Measurements from ENCODE around the gene NOP53. TPM values are rescaled to one million over a fixed set of nuclear protein-coding genes. Genes with fewer than 3 reads are reported as not detected.

Gene NOP53
- total and polyA plus RNA-seq, 2 donors (not counting 3 experiments of a cell fraction or from before 2014, with no cell fraction given): 119 to 150 TPM

DNA sequence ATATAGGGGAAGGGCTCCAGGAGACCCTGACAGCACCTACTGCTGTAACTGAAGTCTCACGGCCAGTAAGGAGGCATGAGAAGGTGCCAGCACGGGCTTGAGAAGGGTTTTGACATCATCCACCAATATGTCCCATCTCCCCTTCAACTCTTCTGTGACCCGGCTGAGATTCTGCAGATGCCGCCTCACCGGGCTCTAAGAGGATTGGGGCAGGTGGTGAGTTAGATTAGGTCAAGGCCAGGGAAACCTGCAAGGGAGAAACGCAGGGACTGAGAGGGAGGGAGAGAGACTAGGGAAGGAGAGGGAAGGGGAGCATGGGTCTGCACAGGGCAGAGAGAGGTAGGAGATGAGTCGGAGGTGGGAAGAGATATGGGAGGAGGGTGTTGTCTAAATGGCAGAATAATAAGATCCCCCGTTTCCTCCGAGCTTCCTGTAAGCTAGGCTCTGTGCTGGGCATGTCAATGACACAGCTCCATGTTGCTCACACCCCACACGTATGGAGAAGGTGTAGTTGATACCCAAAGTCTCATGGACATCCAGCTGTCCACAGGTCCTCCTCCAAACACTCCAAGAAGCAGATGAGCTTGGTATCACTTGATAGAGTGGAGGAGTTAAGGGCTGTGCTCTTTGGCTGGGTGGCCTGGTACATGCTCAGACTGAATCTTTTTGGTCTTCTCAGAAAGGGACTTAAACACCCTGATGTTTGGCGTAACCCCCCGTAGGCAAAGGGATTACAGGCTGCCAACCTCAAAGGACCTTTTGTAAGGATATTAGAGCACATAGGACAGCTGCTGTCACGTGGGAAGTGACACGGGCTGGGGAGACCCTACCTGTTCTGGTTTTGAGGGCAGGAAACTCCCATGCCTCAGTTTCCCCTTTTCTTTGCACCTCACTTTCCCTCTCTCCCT, 52.9 kb downstream of the NOP53 start:
- H3K9me1 ChIP-seq (replicated peaks; ENCODE audit: control insufficient read depth, extremely low read depth, insufficient read depth, low read length): no peaks in the 10 kb centered on the region
- CTCF ChIA-PET: interaction anchor here (2.8 kb wide), 1 partner anchor 9 kb away, joined by 11 read pairs; no protein-coding TSS in a partner anchor
- no TSS peak for BruUV-seq (replicated peaks)
- no peak overlapping the region for H3K27ac ChIP-seq (ENCODE audit: insufficient read depth, low read depth, low read length)
- no peak overlapping the region for H3K9ac ChIP-seq (replicated peaks; ENCODE audit: extremely low read depth, insufficient read depth, low read length)
- no peaks in the 10 kb centered on the region for H4K20me1 ChIP-seq (replicated peaks; ENCODE audit: control insufficient read depth, extremely low read depth, insufficient read depth, low read length)
- no peak for FAIRE-seq
- intact Hi-C loops (cut with micrococcal nuclease) (no loop called here), dilution Hi-C loops (cut with MboI; ENCODE audit: extremely low pct_ligation_motif_present, low sequenced_read_pairs) (no loop called here)
- no peaks in the 10 kb centered on the region for H3K36me3 ChIP-seq (ENCODE audit: control insufficient read depth in 2 of 2, extremely low read depth in 1 of 2, insufficient read depth in 2 of 2, low read length in 2 of 2)
- no peaks in the 10 kb centered on the region for H3K27me3 ChIP-seq (ENCODE audit: control insufficient read depth in 2 of 2, insufficient read depth in 2 of 2, low read length in 2 of 2)
- no peak for DNase-seq (ENCODE audit: low read depth, low spot score)
- H3K79me2 ChIP-seq (ENCODE audit: control insufficient read depth, insufficient read depth, low read length): no peaks in the 10 kb centered on the region
- TF ChIP-seq POLR2AphosphoS5 (IDR thresholded peaks at IDR 0.05; ENCODE audit: insufficient read depth, low read depth, low read length) (no peak), JUN (IDR thresholded peaks at IDR 0.05; ENCODE audit: borderline replicate concordance, insufficient read depth, insufficient read length, low read depth) (no peak), MAX (IDR thresholded peaks at IDR 0.05; ENCODE audit: insufficient read depth, insufficient read length) (no peak), GATA2 (IDR thresholded peaks at IDR 0.05; ENCODE audit: insufficient read depth, insufficient read length, low read depth, low read length) (no peak), FOS (IDR thresholded peaks at IDR 0.05; ENCODE audit: borderline replicate concordance, insufficient read depth, low read length) (no peak), POLR2A (IDR thresholded peaks at IDR 0.05; ENCODE audit: low read depth, low read length) (no peak), MYC (IDR thresholded peaks at IDR 0.05; ENCODE audit: low read depth, low read length) (no peak)
- TF ChIP-seq, protein P1, sequence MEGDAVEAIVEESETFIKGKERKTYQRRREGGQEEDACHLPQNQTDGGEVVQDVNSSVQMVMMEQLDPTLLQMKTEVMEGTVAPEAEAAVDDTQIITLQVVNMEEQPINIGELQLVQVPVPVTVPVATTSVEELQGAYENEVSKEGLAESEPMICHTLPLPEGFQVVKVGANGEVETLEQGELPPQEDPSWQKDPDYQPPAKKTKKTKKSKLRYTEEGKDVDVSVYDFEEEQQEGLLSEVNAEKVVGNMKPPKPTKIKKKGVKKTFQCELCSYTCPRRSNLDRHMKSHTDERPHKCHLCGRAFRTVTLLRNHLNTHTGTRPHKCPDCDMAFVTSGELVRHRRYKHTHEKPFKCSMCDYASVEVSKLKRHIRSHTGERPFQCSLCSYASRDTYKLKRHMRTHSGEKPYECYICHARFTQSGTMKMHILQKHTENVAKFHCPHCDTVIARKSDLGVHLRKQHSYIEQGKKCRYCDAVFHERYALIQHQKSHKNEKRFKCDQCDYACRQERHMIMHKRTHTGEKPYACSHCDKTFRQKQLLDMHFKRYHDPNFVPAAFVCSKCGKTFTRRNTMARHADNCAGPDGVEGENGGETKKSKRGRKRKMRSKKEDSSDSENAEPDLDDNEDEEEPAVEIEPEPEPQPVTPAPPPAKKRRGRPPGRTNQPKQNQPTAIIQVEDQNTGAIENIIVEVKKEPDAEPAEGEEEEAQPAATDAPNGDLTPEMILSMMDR (IDR thresholded peaks at IDR 0.05; ENCODE audit: extremely low read depth in 1 of 2, insufficient read depth in 1 of 2, low read depth in 1 of 2, low read length in 2 of 2): no peak
- POLR2A ChIA-PET: no interaction called here
- no peak overlapping the region for H3K4me2 ChIP-seq (ENCODE audit: insufficient read depth, low read length)
- no peak overlapping the region for H2AFZ ChIP-seq (ENCODE audit: low read depth, low read length)
- H3K9me3 ChIP-seq (replicated peaks; ENCODE audit: control insufficient read depth, insufficient read depth, low read length): no peaks in the 10 kb centered on the region
- H3K4me3 ChIP-seq (replicated peaks in 1 of 3; ENCODE audit: insufficient read depth in 1 of 3, low read depth in 1 of 3, low read length in 3 of 3): no peak overlapping the region
- H3K4me1 ChIP-seq (ENCODE audit: control insufficient read depth, extremely low read depth, insufficient read depth, low read length): no peaks in the 10 kb centered on the region

Data from endothelial cell of umbilical vein (primary cell).